Activated CD4-positive, CD25-positive, alpha-beta regulatory T cell (primary cell): ENCODE measurements around the gene PCBP3.
"Not testable (repeated sequence)": the region's sequence is repeated elsewhere in the genome, so short reads cannot be mapped to it uniquely, and the experiment has no call there.

Experiments
- DNase-seq, 4 experiments: peaks; one replicate each; lab custom pipeline; 2025; lab: John Stamatoyannopoulos, UW

The PCBP3 gene

DNA sequence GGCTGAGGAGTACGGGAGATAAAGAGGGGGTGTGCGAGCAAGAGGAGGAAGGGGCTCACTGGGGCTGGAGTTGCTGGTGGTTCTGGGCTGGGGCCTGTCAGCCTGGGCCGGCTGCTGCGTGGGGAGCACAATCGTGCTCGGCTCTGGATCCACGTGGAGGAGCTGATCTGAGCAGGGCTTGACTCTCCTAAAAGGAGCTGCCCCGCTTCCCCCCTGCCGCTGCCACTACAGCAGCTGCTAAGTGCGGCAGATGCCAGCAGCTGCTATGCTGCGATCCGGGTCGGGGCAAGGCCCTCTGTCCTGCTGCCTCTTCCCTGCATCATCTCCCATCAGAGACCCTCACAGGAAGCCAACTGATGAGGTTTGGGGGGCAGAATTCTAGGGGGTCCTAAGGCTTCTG, 165.9 kb downstream of the PCBP3 start:
- no peak for DNase-seq

DNA sequence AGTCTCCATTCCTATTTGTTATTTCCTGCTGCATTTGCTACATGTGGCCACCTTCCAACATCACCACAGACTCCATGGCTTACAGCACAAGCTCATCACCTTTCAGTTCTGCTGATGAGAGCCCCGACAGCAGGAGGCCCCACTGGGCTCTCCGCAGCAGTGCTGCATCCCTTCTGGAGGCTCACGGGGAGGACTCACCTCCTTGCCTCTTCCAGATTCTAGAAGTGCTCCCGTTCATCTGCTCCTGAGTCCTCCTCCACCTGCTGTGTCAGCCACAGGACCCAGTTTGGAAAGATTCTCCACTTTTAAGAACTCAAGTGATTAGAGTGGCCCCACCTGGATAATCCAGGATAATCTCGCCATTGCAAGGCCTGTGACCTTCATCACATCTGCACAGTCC, 167.6 kb downstream of the PCBP3 start:
- no peak for DNase-seq

DNA sequence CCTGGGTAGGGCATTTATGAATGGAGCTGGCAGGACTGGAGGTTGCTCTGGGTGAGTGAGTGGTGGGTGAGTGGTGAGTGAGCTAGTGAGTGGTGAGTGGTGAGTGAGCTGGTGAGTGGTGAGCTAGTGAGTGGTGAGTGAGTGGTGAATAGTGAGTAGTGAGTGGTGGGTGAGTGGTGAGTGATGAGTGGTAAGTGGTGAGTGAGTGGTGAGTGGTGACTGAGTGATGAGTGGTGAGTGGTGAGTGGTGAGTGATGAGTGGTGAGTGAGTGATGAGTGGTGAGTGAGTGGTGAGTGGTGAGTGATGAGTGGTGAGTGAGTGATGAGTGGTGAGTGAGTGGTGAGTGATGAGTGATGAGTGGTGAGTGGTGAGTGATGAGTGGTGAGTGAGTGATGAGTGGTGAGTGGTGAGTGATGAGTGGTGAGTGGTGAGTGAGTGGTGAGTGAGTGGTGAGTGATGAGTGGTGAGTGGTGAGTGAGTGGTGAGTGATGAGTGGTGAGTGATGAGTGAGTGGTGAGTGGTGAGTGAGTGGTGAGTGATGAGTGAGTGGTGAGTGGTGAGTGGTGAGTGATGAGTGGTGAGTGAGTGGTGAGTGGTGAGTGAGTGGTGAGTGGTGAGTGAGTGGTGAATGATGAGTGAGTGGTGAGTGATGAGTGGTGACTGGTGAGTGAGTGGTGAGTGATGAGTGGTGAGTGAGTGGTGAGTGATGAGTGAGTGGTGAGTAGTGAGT, 170.8 kb downstream of the PCBP3 start:
- not testable (repeated sequence) for DNase-seq

DNA sequence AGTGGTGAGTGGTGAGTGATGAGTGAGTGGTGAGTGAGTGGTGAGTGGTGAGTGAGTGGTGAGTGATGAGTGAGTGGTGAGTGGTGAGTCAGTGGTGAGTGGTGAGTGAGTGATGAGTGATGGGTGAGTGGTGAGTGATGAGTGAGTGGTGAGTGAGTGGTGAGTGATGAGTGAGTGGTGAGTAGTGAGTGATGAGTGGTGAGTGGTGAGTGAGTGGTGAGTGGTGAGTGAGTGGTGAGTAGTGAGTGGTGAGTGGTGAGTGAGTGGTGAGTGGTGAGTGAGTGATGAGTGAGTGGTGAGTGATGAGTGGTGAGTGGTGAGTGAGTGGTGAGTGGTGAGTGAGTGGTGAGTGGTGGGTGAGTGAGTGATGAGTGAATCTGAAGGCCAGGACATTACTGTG, 172.3 kb downstream of the PCBP3 start:
- DNase-seq, result not testable (repeated sequence)

DNA sequence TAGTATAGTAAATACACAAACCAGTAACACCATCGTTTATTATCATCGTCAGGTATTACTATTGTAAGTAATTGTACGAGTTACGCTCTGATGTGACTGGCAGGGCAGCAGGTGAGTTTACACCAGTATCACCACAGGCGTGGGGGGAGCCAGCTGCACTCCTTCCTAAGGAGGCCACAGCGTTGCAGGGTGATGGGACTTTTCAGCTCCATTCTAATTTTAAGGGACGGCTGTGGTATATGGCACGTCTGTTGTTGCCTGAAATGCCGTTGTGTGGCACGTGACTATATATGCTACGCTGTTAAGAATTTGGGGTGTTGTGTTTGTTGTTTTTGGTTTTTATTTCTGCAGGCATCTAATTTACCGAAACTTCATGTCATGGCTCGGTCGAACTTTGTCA, 173.3 kb downstream of the PCBP3 start:
- DNase-seq, result no peak

DNA sequence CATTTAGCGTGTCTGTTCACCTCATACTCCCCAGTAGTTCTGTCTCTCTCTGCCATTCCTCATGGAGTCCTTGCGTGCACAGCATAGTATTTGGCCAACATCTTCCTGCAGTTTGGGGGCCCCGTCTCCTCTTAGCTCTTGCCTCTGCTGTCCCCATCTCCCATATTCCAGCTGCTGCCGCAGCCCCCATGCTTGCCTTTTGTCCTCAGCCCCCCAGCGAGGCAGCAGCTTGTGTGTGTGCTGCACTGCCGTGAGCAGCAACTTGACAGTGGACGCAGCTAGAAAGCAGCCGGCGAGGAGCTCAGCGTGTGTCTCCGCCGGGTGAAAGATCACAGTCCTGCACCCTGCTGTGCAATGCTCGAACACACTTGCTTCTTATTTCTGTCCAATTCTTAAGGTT, 173.8 kb downstream of the PCBP3 start:
- DNase-seq, result no peak

DNA sequence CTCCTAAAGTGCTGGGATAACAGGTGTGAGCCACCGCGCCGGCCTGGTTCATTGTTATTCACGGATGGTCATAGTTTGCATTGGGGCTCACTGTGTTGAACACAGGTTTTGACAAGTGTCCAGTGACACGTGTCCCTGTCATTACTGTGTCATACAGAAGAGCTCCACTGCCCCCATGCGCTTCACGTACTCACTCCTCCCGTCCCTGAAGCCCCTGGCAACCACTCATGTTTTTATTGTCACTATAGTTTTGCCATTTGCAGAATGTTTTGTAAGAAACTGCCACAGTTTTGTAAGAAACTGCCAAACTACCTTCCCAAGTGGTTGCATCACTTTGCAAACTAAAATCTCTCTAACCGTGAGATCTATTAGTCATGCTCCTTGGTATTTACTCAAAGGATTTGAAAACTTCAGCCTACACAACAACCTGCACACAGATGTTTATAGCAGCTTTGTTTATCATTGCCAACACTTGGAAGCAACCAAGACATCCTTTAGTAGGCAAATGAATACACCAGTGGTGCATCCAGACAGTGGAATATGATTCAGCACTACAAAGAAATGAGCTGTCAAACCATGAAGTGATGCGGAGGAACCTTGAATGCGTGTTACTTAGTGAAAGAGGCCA, 174.9 kb downstream of the PCBP3 start:
- no peak for DNase-seq

DNA sequence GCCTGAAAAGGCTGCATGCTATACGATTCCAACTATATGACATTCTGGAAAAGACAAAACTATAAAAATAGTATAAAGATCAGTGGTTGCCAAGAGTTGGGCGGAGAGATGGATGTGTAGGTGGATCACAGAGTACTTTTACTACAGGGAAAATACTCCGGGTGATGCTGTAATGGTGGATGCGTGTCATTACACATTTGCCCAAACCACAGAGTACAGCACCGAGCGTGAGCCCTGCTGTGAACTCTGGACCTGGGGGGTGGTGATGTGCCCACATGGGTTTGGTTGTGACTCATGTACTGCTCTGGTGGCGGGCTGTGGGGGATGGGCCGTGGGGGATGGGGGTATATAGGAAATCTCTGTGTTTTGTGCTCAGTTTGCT, 175.4 kb downstream of the PCBP3 start:
- DNase-seq, result peak in 3 of 4 experiments; percentile 12 to 49 (median 32)

DNA sequence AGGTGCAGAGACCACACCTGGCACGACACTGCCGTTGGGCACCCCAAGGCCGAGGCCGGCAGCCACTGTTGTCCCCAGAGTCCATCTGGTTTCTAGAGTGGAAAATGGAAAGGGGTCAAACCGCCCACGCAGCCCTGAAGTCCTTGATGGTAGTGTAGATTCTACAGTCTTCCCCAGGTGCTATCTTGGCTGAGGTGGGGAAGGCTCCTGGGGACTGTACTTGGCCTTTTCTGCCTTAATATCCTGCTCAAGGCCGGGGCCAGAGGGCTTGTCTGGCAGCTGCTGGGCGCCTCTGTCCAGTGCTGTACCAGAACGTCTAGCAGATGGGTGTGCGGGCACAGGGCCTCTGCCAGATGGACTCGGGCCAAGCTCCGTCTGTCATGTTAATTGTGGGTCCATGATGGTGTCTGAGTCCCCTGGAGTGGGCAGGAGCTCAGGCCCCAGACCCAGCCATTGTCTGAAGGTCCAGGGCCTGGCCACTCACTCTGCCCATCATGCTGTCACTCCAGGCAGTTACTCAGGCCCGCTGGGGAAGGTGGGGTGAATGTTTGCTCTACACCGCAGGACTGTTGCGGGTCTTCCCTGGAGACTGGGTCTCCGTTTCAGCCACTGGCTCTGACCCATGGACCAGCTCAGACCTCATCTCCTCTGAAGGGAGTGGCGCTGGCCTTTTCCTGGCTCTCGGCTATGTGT, 176.1 kb downstream of the PCBP3 start:
- no peak for DNase-seq

DNA sequence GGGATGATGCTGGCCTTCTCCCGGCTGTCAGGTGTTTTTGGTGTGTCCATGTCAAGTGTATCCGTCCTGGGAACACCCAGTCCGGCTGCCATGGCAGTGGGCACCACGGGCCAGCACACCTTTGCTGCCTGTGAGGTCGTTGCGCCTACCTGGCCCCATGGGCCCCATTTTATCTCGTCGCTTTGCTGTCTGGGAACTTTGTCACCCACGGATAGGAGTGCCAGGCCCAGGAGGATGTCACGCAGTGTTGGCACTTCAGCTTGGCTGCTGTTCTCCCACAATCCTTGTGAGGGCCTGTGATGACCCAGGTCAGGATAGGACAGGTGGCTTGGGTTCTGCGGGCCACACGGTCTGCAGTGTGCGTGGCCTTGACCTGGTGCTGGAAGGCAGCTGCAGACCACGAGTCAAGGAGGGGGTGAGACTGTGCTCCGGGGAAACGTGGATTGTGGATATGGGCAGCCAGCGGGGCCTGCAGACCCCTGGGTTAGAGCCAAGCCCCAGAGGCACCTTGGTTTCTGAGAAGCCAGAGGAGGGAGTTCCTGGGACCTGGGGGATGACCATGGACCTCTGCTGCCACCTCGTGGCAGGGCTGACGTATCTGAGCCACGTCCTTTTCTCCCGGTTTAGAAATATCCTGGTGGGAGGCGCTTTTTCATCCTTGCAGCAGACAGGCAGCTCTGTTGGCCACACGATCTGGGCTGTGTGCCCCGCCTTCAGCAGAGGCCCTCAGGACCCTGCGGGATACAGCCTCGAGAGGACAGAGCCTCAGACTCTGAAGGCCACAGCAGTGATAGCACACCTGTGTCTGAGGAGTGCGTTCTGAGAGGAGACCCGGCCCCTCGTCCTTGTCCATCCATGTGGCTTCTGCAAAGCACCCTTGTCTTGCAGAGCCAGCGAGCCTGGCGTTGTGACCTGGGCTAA, 176.9 kb downstream of the PCBP3 start:
- peak; percentile 57 to 65 (median 60) for DNase-seq

DNA sequence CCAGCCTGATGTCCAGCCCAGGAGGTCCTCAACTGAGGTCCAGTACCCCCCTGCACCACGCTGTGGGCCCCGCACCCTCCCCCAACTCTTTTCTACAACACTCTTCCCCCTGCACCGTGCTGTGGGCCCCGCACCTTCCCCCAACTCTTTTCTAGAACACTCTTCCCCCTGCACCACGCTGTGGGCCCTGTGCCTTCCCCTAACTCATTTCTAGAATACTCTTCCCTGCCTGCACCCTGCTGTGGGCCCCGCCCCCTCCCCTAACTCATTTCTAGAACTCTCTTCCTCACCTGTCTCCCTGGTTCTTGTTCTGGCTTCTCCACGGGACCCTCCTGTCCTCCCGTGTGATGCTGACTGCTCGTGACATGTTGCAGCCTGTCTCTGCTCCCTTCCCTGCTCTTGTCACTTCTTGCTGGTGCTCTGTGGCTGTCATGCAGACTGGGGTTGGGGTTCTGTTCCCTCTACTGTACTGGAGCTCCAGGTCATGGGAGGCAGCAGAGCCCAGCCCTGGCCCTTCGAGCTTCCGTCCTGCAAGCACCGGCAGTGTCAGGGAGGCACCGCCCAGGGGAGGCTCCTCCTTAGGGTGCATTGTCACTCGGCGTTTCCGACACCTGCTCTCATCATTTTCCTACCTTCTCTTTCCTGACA, 177.9 kb downstream of the PCBP3 start:
- no peak for DNase-seq

DNA sequence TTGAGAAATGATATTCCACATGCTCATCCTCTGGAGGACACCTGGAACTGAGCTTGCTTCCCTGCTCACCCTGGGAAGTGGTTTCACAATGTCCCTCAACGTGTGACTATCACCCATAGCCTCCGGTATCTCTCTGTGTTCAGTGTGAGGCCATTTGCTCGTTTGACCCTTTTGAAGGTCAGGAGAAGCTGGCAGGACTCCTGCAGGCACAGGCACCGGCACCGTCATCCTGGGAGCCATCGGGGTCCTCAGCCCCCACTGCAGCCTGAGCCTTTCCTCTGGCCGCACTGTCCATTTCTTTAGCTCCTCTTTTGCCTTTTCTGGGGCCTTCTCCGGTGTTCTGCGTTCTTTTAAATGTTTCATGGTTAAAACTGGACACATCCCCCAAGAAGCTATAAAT, 178.5 kb downstream of the PCBP3 start:
- DNase-seq, result no peak

DNA sequence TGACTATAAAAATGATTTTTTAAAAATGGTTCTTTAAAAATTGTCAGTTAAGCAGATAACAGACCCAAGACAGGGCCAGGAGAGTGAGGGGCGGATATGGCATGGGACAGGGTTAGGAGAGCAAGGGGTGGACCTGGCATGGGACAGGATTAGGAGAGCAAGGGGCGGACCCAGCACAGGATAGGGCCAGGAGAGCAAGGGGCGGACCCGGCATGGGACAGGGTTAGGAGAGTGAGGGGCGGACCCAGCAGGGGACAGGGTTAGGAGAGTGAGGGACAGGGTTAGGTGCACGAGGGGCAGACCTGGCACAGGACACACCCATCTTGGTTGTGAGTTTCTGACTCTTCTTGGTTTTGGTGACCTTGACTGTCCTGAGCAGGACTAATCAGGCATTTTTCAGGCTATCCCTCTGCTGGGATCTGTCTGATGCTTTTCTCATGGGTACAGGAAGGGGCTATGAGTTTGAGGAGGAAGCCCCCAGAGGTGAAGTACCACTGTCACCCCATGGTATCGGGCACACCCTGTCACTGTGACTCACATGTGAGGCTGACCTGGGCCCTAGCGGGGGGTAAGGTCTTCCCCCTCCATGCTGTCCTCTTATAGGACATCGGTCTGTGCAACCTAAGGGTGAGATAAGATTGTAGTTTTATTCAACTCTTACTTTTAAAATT, 179.0 kb downstream of the PCBP3 start:
- no peak for DNase-seq

DNA sequence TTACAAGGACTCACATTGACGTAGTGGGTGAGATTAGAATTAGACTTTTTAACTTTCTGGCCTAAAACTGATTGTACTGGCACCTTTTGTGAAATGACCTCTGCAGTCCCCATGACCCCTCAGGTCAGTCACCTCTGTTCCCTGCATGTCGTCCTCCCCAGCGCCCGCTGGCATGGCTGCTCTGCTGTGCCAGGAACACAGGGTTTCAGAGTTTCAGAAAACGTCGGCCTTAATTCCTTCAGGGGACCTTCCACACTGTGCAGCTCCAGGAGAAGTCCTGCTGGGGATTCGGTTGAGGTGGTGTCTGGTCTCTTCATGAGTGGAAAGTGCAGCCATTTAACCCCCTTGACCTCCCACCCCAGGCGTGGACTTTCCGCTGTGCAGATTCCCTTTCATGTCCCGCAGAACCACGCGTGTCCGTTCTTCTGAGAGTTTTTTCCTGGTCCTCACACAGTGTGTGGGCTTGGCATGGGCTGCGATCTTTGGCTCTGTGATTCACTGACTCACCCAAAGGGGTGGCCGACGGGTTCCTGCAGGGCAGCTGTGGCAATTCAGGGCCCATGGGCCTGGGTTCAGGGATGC, 179.7 kb downstream of the PCBP3 start:
- DNase-seq, result no peak

DNA sequence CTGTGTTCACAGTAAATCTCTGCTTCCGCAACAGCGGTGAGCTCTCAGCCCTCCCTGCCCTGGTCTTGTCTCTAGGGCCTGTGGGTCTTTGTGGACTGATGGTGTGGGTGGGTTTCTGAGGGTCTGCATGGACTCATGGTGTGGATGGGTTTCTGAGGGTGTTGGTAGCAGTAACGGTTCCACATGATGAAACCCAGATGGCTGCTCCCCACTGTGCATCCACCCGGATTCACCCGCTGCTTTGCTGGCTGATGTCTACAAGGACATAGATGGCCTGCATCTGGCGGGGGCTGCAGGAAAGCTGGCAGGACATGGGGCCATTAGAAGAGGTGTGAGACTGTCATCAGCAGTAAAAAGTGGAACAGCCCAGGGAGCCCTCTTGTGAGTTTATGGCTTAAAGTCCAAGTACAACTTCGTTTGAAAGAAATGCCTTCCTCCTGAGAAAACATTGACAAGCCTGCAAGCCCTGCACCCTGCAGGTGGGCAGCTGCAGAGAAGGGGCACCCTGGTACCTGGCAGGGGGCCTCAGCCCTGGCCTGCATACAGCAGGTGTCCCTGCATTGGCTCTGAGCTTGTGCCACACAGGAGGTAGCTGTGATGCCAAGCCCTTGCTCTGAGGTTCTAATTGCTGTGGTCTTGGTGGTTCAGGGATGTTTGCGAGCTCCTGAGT, 181.2 kb downstream of the PCBP3 start:
- DNase-seq, result no peak

DNA sequence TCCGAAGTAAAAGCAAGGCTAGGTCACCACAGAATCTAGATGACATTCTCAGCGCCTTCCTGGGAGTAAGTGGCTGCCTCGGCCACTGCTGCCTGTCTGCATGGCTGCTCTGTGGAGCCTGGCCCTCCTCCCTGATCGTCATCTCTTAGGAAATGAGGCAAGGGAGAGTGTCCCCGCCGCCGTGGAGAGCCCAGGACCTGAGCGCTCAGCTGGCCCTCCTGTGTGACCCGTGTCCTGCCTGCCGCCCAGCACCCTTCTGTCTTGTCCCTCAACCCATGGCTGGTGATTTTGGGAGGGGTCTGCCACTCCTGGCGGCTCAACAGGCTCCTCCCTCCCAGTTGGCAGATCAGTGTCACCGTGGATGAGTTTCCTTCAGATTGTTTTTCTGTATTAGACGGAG, 181.7 kb downstream of the PCBP3 start:
- no peak for DNase-seq

DNA sequence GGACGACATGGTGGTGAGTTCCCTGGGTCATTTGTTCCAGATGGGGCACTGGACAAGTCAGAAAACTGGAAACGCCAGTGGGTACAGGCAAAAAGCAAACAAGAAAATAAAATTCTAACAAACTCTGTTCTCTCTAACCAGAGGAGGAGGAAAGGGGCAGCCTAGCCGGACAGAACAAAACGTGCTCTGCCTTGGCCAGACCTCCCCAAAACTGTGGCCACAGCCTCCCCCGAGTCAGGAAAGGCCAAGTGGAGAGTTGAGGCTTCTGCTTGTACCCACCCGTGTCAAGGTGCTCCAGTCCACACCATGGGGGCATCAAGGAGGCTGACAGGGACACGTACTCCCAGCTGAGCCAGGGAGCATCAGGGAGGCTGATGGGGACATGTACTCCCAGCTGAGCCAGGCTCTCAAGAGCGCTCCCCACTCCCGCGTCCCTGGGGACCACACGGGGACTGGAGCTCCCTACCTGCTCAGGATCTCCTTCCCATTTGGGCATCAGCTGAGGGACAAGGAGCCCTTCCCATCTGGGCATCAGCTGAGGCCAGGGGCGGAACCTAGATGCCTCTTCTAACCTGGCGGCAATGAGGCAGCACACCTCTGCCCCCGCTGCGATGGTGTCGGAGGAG, 183.3 kb downstream of the PCBP3 start:
- DNase-seq, result no peak

DNA sequence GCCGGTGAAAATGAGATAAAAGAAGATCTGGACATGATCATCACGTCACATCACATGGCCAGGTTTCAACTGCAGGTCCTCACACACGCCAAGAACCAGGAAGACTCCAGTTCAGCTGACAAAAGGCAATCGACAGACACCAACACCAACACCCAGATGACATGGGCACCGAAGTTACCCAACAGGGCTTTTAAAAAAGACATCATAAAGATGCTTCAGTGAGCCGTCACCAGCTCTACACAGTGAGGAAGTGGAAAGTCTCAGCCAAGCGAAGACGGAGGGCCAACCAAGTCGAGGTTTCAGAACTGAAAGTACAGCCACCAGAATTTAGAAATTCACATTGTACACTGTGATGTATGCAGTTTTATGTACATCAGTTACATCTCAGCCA, 183.8 kb downstream of the PCBP3 start:
- no peak for DNase-seq

DNA sequence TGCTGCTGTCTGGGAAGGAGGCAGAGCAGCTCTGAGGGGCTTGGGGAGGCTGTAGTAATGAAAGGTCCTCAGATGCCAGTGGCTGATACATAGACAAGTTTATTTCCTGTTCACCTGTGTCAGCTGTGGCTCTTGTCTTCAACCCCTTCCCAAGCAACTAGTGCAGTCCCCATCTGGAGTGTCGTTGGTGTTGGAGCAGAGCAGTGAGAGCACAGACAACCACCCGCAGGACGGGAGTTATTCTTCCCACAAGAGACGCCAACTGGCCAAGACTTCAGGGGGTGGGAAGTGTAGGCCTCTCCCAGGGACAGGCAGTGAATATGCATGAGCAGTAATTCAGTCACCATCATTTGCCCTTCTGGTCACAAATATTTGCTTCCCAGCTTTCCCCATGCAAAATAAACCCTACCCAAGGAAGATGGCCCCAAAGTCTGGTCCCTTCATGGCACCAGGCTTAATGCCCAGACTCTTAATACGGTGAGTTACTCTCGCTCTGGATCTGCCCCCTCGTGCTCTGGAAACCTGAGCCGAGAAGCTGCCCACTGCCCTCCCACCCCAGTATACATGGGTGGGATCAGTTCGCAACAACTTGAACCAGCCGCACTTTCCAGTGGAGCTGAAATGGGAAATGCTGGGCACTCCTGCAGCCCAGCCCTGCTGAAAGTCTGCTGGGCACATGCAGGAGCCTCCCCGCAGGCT, 184.5 kb downstream of the PCBP3 start:
- DNase-seq, result no peak
